ENCODE measurements around the gene GHRH. TPM values are rescaled to one million over a fixed set of nuclear protein-coding genes. Genes with fewer than 3 reads are reported as not detected.

The GHRH gene
- total RNA-seq, 4 donors from 2014 or later, result not detected

DNA sequence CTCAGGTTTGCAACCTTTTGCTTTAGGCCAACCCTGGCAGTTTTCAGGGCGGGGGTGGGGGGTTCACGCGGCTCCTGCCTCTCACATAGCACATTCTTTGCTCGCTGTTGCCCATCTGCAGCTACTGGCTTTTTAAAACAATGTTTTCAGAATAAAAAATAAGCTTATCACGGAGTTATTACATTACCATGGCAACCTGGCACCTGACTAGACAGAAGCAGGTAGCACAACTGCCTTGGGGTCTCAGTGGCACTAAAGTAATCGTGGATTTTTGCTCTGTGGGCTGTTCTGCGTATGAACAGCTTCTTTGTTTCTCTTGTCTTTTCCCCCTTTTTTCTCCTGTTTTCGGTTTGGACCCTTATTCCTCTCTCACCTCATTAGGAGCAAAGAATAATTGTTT, 18.8 kb upstream of the GHRH start:
- intact Hi-C loops (cut with DNase I; ENCODE audit: low total_unique reads), result loop anchor here (5.0 kb wide), 1 partner anchor 107 kb away; no protein-coding TSS in a partner anchor
- H3K4me3 ChIP-seq (ENCODE audit: low read depth, poor library complexity, severe bottlenecking), result no peak overlapping the region
- no peak for DNase-seq (ENCODE audit: low spot score in 2 of 2)
- TF ChIP-seq POLR2A (IDR thresholded peaks at IDR 0.05) (no peak), CTCF (IDR thresholded peaks at IDR 0.05) (no peak)
- 80 to 93% methylated on average over 8 of the region's 8 CpGs for WGBS, 2 donors

DNA sequence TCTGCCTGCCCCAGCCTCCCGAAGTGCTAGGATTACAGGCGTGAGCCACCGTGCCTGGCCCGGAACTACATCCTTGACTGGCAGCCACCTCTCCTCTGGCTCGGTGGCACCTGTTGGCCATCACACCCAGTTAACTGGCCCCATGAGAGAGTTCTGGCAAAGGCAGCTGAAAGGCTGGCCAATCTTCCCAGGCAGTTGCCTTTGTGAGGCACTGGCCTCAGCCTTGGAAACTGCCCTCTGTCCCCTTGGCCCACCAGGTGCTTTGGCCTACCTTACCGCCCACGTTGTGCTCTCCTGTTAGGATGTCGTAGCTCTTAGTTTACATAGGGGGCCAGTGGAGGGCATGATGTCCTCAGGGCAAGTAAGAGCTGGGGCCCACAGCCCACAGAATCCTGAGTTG, 18.2 kb upstream of the GHRH start:
- no peak for DNase-seq (ENCODE audit: low spot score in 2 of 2)
- TF ChIP-seq POLR2A (IDR thresholded peaks at IDR 0.05), result no peak
- TF ChIP-seq CTCF (IDR thresholded peaks at IDR 0.05), result no peak
- WGBS, 2 donors, result 64 to 71% methylated on average over 7 of the region's 8 CpGs
- intact Hi-C loops (cut with DNase I; ENCODE audit: low total_unique reads), result loop anchor here (5.0 kb wide), 2 partner anchors 107 to 247 kb away; partner anchors contain the start of gene BLCAP
- no peak overlapping the region for H3K4me3 ChIP-seq (ENCODE audit: low read depth, poor library complexity, severe bottlenecking)

- H3K4me3 ChIP-seq (ENCODE audit: low read depth, poor library complexity, severe bottlenecking), result no peak overlapping the region
- TF ChIP-seq CTCF (IDR thresholded peaks at IDR 0.05) (no peak), POLR2A (IDR thresholded peaks at IDR 0.05) (no peak)
- intact Hi-C loops (cut with DNase I; ENCODE audit: low total_unique reads), result loop anchor here (5.0 kb wide), 1 partner anchor 248 kb away; the partner anchor contains the start of gene BLCAP
- WGBS, 2 donors, result 31 to 50% methylated on average over 12 of the region's 12 CpGs
- no peak for DNase-seq (ENCODE audit: low spot score in 2 of 2)
Measured at GRCh38 chr20:37278966-37279590, 17.5 kb upstream of the GHRH start.

DNA sequence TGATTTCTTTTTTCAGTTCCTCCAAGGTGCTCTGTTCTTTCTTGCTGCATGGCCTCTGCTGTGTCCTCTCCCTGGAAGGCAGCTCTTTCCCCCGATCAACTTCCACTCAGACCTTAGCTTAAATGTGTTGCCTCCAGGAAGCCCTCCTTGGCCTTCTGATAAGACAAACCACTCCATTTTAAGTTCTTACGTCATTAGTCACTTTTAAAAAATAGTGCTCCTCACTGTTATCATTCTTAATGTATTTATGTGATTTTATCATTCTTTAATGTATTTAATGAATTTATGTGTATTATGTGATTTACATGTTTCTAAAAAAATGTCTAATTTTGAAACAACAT, 15.6 kb upstream of the GHRH start:
- intact Hi-C loops (cut with DNase I; ENCODE audit: low total_unique reads), result loop anchor here (5.0 kb wide), 1 partner anchor 250 kb away; the partner anchor contains the start of gene BLCAP
- no peak overlapping the region for H3K4me3 ChIP-seq (ENCODE audit: low read depth, poor library complexity, severe bottlenecking)
- WGBS, 2 donors, result 82 to 83% methylated on average over 2 of the region's 2 CpGs
- DNase-seq (ENCODE audit: low spot score in 2 of 2), result no peak
- TF ChIP-seq CTCF (IDR thresholded peaks at IDR 0.05), result no peak

DNA sequence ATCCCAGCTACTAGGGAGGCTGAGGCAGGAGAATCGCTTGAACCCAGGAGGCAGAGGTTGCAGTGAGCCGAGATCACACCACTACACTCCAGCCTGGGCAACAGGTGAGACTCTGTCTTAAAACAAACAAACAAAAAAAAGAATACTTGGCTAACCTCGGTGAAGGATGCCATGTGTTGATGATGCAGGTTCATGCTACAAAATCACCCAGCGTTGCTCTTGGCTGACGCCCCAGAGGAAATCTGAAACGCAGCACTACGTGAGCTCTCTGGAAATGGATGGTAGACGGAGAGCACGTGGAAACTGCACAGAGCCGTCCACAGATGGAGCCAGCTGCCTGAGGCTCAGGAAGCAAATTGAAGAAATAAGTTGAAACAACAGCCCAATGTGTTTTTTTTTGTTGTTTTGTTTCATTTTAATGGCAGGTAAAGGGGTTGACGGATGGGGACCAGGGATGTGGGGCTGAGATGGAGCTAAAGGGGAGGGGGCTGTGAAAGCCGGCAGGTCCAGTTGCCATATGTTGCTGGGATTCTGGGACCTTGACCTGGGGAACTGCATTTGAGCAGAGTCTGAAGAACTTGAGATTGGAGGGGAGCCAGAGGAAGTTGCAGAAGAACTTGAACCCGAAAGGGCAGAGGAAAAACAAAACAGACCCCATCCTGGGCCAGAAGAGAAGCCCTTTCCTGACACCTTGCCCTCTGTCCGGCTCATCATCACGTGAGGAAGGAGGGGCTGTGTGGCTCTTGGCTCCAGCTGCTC, 15.1 kb upstream of the GHRH start:
- peak in 1 of 2 donors; percentile 88 for DNase-seq (ENCODE audit: low spot score in 2 of 2)
- H3K4me3 ChIP-seq (ENCODE audit: low read depth, poor library complexity, severe bottlenecking), result no peak overlapping the region
- TF ChIP-seq POLR2A (IDR thresholded peaks at IDR 0.05) (no peak), CTCF (IDR thresholded peaks at IDR 0.05) (no peak)
- intact Hi-C loops (cut with DNase I; ENCODE audit: low total_unique reads), result loop anchor here (5.0 kb wide), 1 partner anchor 251 kb away; the partner anchor contains the start of gene BLCAP
- 15 to 17% methylated on average over 15 of the region's 15 CpGs for WGBS, 2 donors
